K562 (cell line): Measurements from ENCODE around the gene DNM1. TPM values are rescaled to one million over a fixed set of nuclear protein-coding genes. Genes with fewer than 3 reads are reported as not detected.

Experiments used
- ATAC-seq: fragments of 200-7000 bp; cut with Tn5 transposase; 3 replicates; pipeline ENCODE4 v1.9.1; 2020; ENCODE audit warnings: moderate library complexity
- BruUV-seq: library from RNA; stranded (reverse); fragments of 400-500 nt; replicated peaks from 2 replicates; lab custom pipeline; 2021; lab: Mats Ljungman, UMichigan
- CTCF ChIA-PET: fragments of 300-600 bp; formaldehyde crosslinking; extraction: SDS; loops from one replicate; lab custom pipeline; 2021; ENCODE audit warnings: low intra/inter-chr PET ratio; lab: Yijun Ruan, JAX
- POLR2A ChIA-PET: fragments of 300-600, 350-650 bp; sonication (Branson Sonifier 250); formaldehyde crosslinking; extraction: SDS; loops from one replicate; lab custom pipeline; 2021; ENCODE audit warnings: antibody characterized with exemption, inconsistent platforms; lab: Yijun Ruan, JAX
- DNase-seq, 4 experiments: peaks; one replicate each; pipeline versions ENCODE4 v3.0.0 to v3.0.0-alpha.2; 2011 to 2018; ENCODE audit warnings: low spot score in 3 of 4, mixed read lengths in 3 of 4; ENCODE audit errors: extremely low read depth in 1 of 4
- FAIRE-seq: peaks from 2 replicates; lab custom pipeline; 2011; peaks lifted over from hg19 to GRCh38; lab: Jason Lieb, UNC
- H2AFZ ChIP-seq: 2 replicates; pipeline ENCODE4 v1.6.0; 2011; ENCODE audit warnings: low read depth, low read length, control low read depth, inconsistent platforms
- H3K27ac ChIP-seq: fragments of 200-600 bp; 3 replicates; pipeline ENCODE4 v1.8.0; 2011; ENCODE audit warnings: low read depth, mild to moderate bottlenecking, control low read depth, inconsistent platforms, low read length, moderate library complexity, mixed read lengths; ENCODE audit errors: extremely low read depth
- H3K27me3 ChIP-seq, 2 experiments: fragments of 300-600 bp in 1 of 2; 2 replicates in 1 of 2; 3 replicates in 1 of 2; pipeline versions ENCODE4 v1.6.0 to v1.8.0; 2011; ENCODE audit warnings: inconsistent platforms in 2 of 2, low read length in 2 of 2, mild to moderate bottlenecking in 1 of 2, mixed read lengths in 1 of 2, moderate library complexity in 1 of 2; ENCODE audit not compliant: control insufficient read depth in 2 of 2, insufficient read depth in 2 of 2
- H3K36me3 ChIP-seq: fragments of 300-600 bp; 3 replicates; pipeline ENCODE4 v1.8.0; 2011; ENCODE audit warnings: mild to moderate bottlenecking, low read length, inconsistent platforms; ENCODE audit not compliant: control insufficient read depth, insufficient read depth
- H3K4me1 ChIP-seq, 2 experiments: fragments of 200-600 bp in 1 of 2; replicated peaks in 1 of 2; 2 replicates in 1 of 2; 3 replicates in 1 of 2; pipeline versions ENCODE4 v1.5.1 to v1.8.0; 2011; ENCODE audit warnings: inconsistent platforms in 2 of 2, low read length in 2 of 2, mild to moderate bottlenecking in 1 of 2, mixed read lengths in 1 of 2, moderate library complexity in 1 of 2; ENCODE audit not compliant: control insufficient read depth in 2 of 2, insufficient read depth in 2 of 2
- H3K4me2 ChIP-seq: 2 replicates; pipeline ENCODE4 v1.6.1; 2011; ENCODE audit warnings: low read length, control low read depth, inconsistent platforms, mixed read lengths; ENCODE audit not compliant: insufficient read depth
- H3K4me3 ChIP-seq: fragments of 200-600 bp; sonication (generic), shearing (Covaris generic); 2 replicates; pipeline ENCODE4 v1.5.1; 2016; ENCODE audit warnings: control low read depth, inconsistent platforms
- H3K79me2 ChIP-seq: fragments of 200-600 bp; 3 replicates; pipeline ENCODE4 v1.8.0; 2011; ENCODE audit warnings: low read length, inconsistent platforms; ENCODE audit not compliant: control insufficient read depth, insufficient read depth
- H3K9ac ChIP-seq, 2 experiments: 2 replicates each; pipeline versions ENCODE4 v1.6.0 to v1.6.1; 2011; ENCODE audit warnings: low read depth in 2 of 2, low read length in 2 of 2, control low read depth in 1 of 2, inconsistent platforms in 1 of 2, mild to moderate bottlenecking in 1 of 2, mixed read lengths in 1 of 2; ENCODE audit not compliant: insufficient read depth in 1 of 2
- H3K9me1 ChIP-seq: one replicate; pipeline ENCODE4 v1.6.0; 2011; ENCODE audit warnings: inconsistent platforms, mild to moderate bottlenecking, low read length, moderate library complexity; ENCODE audit not compliant: control insufficient read depth, insufficient read depth
- H3K9me3 ChIP-seq: replicated peaks from 2 replicates; pipeline ENCODE4 v1.5.1; 2011; ENCODE audit warnings: low read depth, low read length, inconsistent platforms; ENCODE audit not compliant: control insufficient read depth, insufficient read depth
- H4K20me1 ChIP-seq: replicated peaks from 2 replicates; pipeline ENCODE4 v1.6.1; 2011; ENCODE audit warnings: low read length, inconsistent platforms, mixed read lengths; ENCODE audit not compliant: control insufficient read depth, insufficient read depth
- PPARD ChIP-seq: fragments of 250-450 bp; sonication (Bioruptor Pico); IDR thresholded peaks from 2 replicates; pipeline ENCODE4 v1.8.0; 2022; ENCODE audit warnings: inconsistent platforms, mild to moderate bottlenecking, moderate library complexity
- RBM15 ChIP-seq: fragments of 200-400 bp; formaldehyde crosslinking; IDR thresholded peaks from 2 replicates; pipeline ENCODE4 v1.6.1; 2018; ENCODE audit warnings: mild to moderate bottlenecking, low read length, moderate library complexity; ENCODE audit not compliant: insufficient read depth
- ZNF644 ChIP-seq: fragments of 200-800 bp; sonication (Bioruptor generic); IDR thresholded peaks from 2 replicates; pipeline ENCODE4 v1.6.1; 2016; ENCODE audit warnings: low read depth, missing genetic modification characterization, missing compliant biosample characterization
- WGBS: fragments of 100-300 bp; shearing (Covaris generic); methylation state at CpG from one replicate; pipeline ENCODE4 v1.1.6; 2016; ENCODE audit warnings: low coverage, mixed read lengths; ENCODE audit not compliant: insufficient coverage; ENCODE audit errors: missing lambda C conversion rate; 5-methylcytosine and 5-hydroxymethylcytosine counted together
- in situ Hi-C: fragments of 300-500 bp; cut with MboI; formaldehyde crosslinking; loops from 4 replicates; pipeline ENCODE4 v1.15.0; 2018; ENCODE audit warnings: inconsistent platforms, mixed read lengths
- intact Hi-C: fragments of 100-400 bp; cut with micrococcal nuclease; formaldehyde crosslinking; loops from 2 replicates; pipeline ENCODE4 v1.14.2; 2022
- polyA plus RNA-seq, 8 experiments: library from polyadenylated mRNA; depleted of rRNA in 4 of 8; stranded (reverse) in 5 of 8; unstranded in 3 of 8; fragments of >200 nt; fragmentation: Nextera tagmentation in 2 of 8; fragmentation: Illumina TruSeq in 1 of 8; extraction: Ambion mirVana in 2 of 8; extraction: Trizol in 1 of 8; gene quantifications; 2 replicates each; pipeline versions ENCODE4 v1.2.1 to v1.2.3, GENCODE V29; 2011 to 2014; ENCODE audit warnings: inconsistent platforms in 1 of 8, missing spikeins in 1 of 8
- total RNA-seq, 7 experiments: library from RNA; depleted of rRNA in 6 of 7; stranded (reverse); fragments of >200 nt in 6 of 7; fragmentation: Illumina TruSeq in 2 of 7; extraction: Trizol in 2 of 7; gene quantifications; 2 replicates each; pipeline versions ENCODE4 v1.2.1 to v1.2.3, GENCODE V29; 2011 to 2021; ENCODE audit warnings: low replicate concordance in 1 of 7
- TF ChIP-seq, protein P1 (sequence below), 3 experiments: IDR thresholded peaks in 2 of 3; conservative IDR thresholded peaks in 1 of 3; 2 replicates each; pipeline ENCODE4 v1.5.1; 2011 to 2012; ENCODE audit warnings: low read length in 3 of 3, mild to moderate bottlenecking in 3 of 3, control low read depth in 2 of 3, improper control_type of control experiment in 1 of 3, inconsistent platforms in 1 of 3, low read depth in 1 of 3, mixed read lengths in 1 of 3, moderate library complexity in 1 of 3; ENCODE audit not compliant: insufficient read depth in 2 of 3

Gene DNM1
- total and polyA plus RNA-seq, 9 of the 15 experiments (the other 6 are each of a cell fraction or from before 2014, with no cell fraction given), result 0.39 to 23.1 (median 9.1) TPM

DNA sequence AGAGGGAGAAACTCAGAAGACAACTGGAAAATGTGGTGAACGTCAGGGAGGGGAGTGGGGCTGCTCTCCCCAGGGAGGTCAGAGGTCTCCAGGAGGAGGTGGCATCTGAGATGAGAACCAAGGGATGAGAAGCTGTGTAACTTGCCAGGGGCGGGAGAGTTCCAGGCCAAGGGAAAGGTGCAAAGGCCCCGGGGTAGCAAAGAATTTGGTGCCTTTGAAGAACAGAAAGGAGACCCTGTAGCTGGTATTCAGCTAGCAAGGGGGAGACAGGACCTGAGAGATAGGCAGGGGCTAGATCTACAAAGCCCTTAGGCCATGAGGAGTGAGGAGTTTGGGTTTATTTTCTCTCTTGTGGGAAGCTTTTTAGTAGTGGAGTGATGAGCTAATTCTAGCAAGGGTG, 3.3 kb downstream of the DNM1 start:
- 0 out of 3 replicates have a peak, but pooled peaks cover 4% of the 10 kb centered on the region for H3K36me3 ChIP-seq
- no peak for ATAC-seq
- 21% methylated on average over 3 of the region's 3 CpGs for WGBS
- in situ Hi-C loops, result no loop called here
- ChIA-PET POLR2A (interaction anchor here (0.5 to 2.5 kb wide), 17 partner anchors 9 to 1515 kb away, joined by 3 to 33 read pairs (median 4); partner anchors contain the start of gene BBLN), CTCF (no interaction called here)
- TF ChIP-seq PPARD (no peak), RBM15 (no peak), ZNF644 (no peak)
- TF ChIP-seq, protein P1, sequence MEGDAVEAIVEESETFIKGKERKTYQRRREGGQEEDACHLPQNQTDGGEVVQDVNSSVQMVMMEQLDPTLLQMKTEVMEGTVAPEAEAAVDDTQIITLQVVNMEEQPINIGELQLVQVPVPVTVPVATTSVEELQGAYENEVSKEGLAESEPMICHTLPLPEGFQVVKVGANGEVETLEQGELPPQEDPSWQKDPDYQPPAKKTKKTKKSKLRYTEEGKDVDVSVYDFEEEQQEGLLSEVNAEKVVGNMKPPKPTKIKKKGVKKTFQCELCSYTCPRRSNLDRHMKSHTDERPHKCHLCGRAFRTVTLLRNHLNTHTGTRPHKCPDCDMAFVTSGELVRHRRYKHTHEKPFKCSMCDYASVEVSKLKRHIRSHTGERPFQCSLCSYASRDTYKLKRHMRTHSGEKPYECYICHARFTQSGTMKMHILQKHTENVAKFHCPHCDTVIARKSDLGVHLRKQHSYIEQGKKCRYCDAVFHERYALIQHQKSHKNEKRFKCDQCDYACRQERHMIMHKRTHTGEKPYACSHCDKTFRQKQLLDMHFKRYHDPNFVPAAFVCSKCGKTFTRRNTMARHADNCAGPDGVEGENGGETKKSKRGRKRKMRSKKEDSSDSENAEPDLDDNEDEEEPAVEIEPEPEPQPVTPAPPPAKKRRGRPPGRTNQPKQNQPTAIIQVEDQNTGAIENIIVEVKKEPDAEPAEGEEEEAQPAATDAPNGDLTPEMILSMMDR (IDR thresholded peaks at IDR 0.05 in 2 of 3, conservative IDR thresholded peaks at IDR 0.05 in 1 of 3; ENCODE audit: insufficient read depth in 2 of 3, low read depth in 1 of 3, low read length in 3 of 3), result no peak
- intact Hi-C loops, result loop anchor here (5.0 kb wide), 1 partner anchor 44 kb away; the partner anchor contains the start of gene BBLN
- no TSS peak for BruUV-seq
- peaks cover 22 to 48% of the 10 kb centered on the region in 2 experiments for H3K4me1 ChIP-seq
- DNase-seq, result no peak
- no peak for FAIRE-seq
- H2AFZ ChIP-seq, result no peak overlapping the region
- no peaks in the 10 kb centered on the region for H3K27me3 ChIP-seq
- peaks cover 3% of the 10 kb centered on the region for H3K9me1 ChIP-seq
- H3K4me3 ChIP-seq, result no peak overlapping the region
- H4K20me1 ChIP-seq, result peaks cover 3% of the 10 kb centered on the region
- peak overlapping the region in 1 of 2 experiments; percentile 1; a peak in 1 of 4 replicates for H3K9ac ChIP-seq
- H3K27ac ChIP-seq, result no peak overlapping the region
- no peaks in the 10 kb centered on the region for H3K79me2 ChIP-seq
- no peak overlapping the region for H3K4me2 ChIP-seq
- no peaks in the 10 kb centered on the region for H3K9me3 ChIP-seq
